Measurements from ENCODE around the gene MXD3.

MXD3 gene

GRCh38 chr5:177357146-177357458, 45.4 kb upstream of the MXD3 start:
- ChIA-PET POLR2A (ENCODE audit: low non-redundant PET) (no interaction called here), CTCF (interaction anchor here (1.7 kb wide), 2 partner anchors 13 to 97 kb away, joined by 4 to 10 read pairs; no protein-coding TSS in a partner anchor)
- TF ChIP-seq CTCF (conservative IDR thresholded peaks at IDR 0.05; ENCODE audit: low read depth) = no peak
- no peak for DNase-seq (ENCODE audit: low spot score)
- peak overlapping the region; percentile 89 for H3K27ac ChIP-seq

- no peak overlapping the region for H3K27ac ChIP-seq
- no peak for DNase-seq (ENCODE audit: low spot score)
- TF ChIP-seq CTCF (conservative IDR thresholded peaks at IDR 0.05; ENCODE audit: low read depth) = no peak
- ChIA-PET POLR2A (ENCODE audit: low non-redundant PET) (no interaction called here), CTCF (interaction anchor here (0.7 to 1.7 kb wide), 3 partner anchors 13 to 38 kb away, joined by 3 to 10 read pairs (median 3); no protein-coding TSS in a partner anchor)
Observed at GRCh38 chr5:177356746-177357145, 45.0 kb upstream of the MXD3 start.

- CTCF ChIA-PET = interaction anchor here (0.8 to 1.7 kb wide), 3 partner anchors 14 to 47 kb away, joined by 3 to 10 read pairs (median 3); no protein-coding TSS in a partner anchor
- no peak for TF ChIP-seq CTCF (conservative IDR thresholded peaks at IDR 0.05; ENCODE audit: low read depth)
- DNase-seq (ENCODE audit: low spot score) = no peak
- POLR2A ChIA-PET (ENCODE audit: low non-redundant PET) = no interaction called here
- H3K27ac ChIP-seq = no peak overlapping the region
Observed at GRCh38 chr5:177355868-177356168, 44.1 kb upstream of the MXD3 start.

GRCh38 chr5:177355162-177355867, 43.6 kb upstream of the MXD3 start:
- ChIA-PET CTCF (interaction anchor here (0.8 to 1.7 kb wide), 3 partner anchors 13 to 47 kb away, joined by 3 to 10 read pairs (median 5); no protein-coding TSS in a partner anchor), POLR2A (ENCODE audit: low non-redundant PET) (no interaction called here)
- H3K27ac ChIP-seq = no peak overlapping the region
- DNase-seq (ENCODE audit: low spot score) = no peak
- no peak for TF ChIP-seq CTCF (conservative IDR thresholded peaks at IDR 0.05; ENCODE audit: low read depth)

- ChIA-PET POLR2A (ENCODE audit: low non-redundant PET) (no interaction called here), CTCF (interaction anchor here (1.2 kb wide), 1 partner anchor 14 kb away, joined by 5 read pairs; no protein-coding TSS in a partner anchor)
- TF ChIP-seq CTCF (conservative IDR thresholded peaks at IDR 0.05; ENCODE audit: low read depth) = no peak
- H3K27ac ChIP-seq = no peak overlapping the region
- no peak for DNase-seq (ENCODE audit: low spot score)
Observed at GRCh38 chr5:177354711-177355110, 43.0 kb upstream of the MXD3 start.

GRCh38 chr5:177354256-177354655, 42.6 kb upstream of the MXD3 start:
- no peak for TF ChIP-seq CTCF (conservative IDR thresholded peaks at IDR 0.05; ENCODE audit: low read depth)
- no peak for DNase-seq (ENCODE audit: low spot score)
- ChIA-PET CTCF (interaction anchor here (1.2 kb wide), 1 partner anchor 14 kb away, joined by 5 read pairs; no protein-coding TSS in a partner anchor), POLR2A (ENCODE audit: low non-redundant PET) (no interaction called here)
- H3K27ac ChIP-seq = no peak overlapping the region
